ENCODE measurements around the gene HMGN1.

The HMGN1 gene

DNA sequence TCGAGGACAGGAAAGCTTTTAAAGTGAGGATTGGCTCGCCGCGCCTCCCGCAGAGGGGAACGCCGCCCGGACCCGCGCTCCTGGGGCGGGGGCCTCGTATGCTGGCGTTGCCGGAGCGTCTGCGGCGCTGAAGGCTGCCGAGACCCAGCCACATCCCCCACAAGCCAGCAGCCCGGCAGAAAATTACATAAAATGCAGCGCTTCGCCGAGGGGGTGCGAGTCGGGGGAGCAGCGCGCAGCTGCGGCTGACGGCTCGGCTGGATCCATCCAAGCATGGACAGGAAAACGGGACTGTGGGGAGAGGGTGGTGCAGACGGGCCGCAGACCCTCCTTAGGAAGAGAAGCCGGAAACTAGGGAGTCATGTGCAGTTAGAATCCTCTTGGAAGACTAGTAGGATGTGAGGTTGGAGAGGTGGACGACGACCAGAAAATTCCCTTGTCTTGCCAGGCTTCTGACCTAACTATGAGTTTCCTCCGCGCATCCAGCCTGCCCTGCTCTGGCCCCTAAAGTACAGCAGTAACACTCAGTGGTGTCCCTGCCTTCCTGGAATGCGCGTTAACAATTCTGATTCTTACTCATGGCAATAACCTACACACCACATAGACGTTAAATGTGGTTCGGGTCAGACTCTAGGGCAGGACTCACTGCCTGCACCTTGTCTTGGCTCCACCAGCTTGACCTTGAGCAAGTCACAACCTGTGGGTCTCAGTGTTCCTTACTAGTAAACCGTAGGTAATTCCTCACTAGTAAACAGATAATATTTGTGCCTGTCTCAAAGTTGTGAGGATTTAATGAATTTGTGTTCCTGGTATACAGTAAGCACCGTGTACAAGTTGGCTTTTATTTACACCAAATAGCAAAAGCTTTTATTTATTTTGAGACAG, 34.5 kb downstream of the HMGN1 start:
- Histone ChIP-seq H3K27ac (ENCODE audit: low read length) (peak overlapping the region; percentile 97), H3K4me3 (ENCODE audit: low read depth in 1 of 2, low read length in 2 of 2) (peak overlapping the region; percentile 56 to 61), H3K27me3 (ENCODE audit: insufficient read depth, low read length, poor library complexity) (no peaks in the 10 kb centered on the region), H3K9ac (ENCODE audit: low read depth, low read length) (peak overlapping the region; percentile 95), H3K4me2 (ENCODE audit: insufficient read depth, low read length) (peak overlapping the region; percentile 74), H3K4me1 (ENCODE audit: insufficient read depth, low read length) (peaks cover 21% of the 10 kb centered on the region), H3K9me3 (ENCODE audit: insufficient read depth, low read length, severe bottlenecking) (no peaks in the 10 kb centered on the region), H3K36me3 (ENCODE audit: insufficient read depth, low read length) (peaks cover 20% of the 10 kb centered on the region), H3K79me2 (ENCODE audit: insufficient read depth, low read length) (peaks cover 47% of the 10 kb centered on the region), H4K20me1 (ENCODE audit: insufficient read depth, low read length) (peaks cover 25% of the 10 kb centered on the region), H2AFZ (ENCODE audit: low read depth, low read length) (peak overlapping the region; percentile 90)
- TF ChIP-seq EZH2 (IDR thresholded peaks at IDR 0.05; ENCODE audit: borderline replicate concordance, low read depth, low read length, severe bottlenecking): no peak
- TF ChIP-seq, protein P1, sequence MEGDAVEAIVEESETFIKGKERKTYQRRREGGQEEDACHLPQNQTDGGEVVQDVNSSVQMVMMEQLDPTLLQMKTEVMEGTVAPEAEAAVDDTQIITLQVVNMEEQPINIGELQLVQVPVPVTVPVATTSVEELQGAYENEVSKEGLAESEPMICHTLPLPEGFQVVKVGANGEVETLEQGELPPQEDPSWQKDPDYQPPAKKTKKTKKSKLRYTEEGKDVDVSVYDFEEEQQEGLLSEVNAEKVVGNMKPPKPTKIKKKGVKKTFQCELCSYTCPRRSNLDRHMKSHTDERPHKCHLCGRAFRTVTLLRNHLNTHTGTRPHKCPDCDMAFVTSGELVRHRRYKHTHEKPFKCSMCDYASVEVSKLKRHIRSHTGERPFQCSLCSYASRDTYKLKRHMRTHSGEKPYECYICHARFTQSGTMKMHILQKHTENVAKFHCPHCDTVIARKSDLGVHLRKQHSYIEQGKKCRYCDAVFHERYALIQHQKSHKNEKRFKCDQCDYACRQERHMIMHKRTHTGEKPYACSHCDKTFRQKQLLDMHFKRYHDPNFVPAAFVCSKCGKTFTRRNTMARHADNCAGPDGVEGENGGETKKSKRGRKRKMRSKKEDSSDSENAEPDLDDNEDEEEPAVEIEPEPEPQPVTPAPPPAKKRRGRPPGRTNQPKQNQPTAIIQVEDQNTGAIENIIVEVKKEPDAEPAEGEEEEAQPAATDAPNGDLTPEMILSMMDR (IDR thresholded peaks at IDR 0.05; ENCODE audit: borderline replicate concordance, extremely low read depth, low read length, poor library complexity, severe bottlenecking): no peak
- ATAC-seq (ENCODE audit: insufficient read depth, low read depth) (peak; percentile 42), DNase-seq (peak; percentile 69)

GRCh38 chr21:39313571-39314142, 35.2 kb downstream of the HMGN1 start, which contains the start of gene BRWD1:
TSS of gene BRWD1 (minus strand) at chr21:39313632. CDS start at chr21:39313491, 141 bp downstream.
- TF ChIP-seq EZH2 (IDR thresholded peaks at IDR 0.05; ENCODE audit: borderline replicate concordance, low read depth, low read length, severe bottlenecking): no peak
- TF ChIP-seq, protein P1 (IDR thresholded peaks at IDR 0.05; ENCODE audit: borderline replicate concordance, extremely low read depth, low read length, poor library complexity, severe bottlenecking): peak; percentile 43
- peaks cover 27% of the 10 kb centered on the region for H3K36me3 ChIP-seq (ENCODE audit: insufficient read depth, low read length)
- peak within 1 kb of the TSS; percentile 97 for H3K27ac ChIP-seq (ENCODE audit: low read length)
- DNase-seq (peak; percentile 84), ATAC-seq (ENCODE audit: insufficient read depth, low read depth) (peak; percentile 54)
- peak within 1 kb of the TSS; percentile 95 for H3K9ac ChIP-seq (ENCODE audit: low read depth, low read length)
- peak within 1 kb of the TSS; percentile 74 for H3K4me2 ChIP-seq (ENCODE audit: insufficient read depth, low read length)
- H3K27me3 ChIP-seq (ENCODE audit: insufficient read depth, low read length, poor library complexity): no peaks in the 10 kb centered on the region
- H4K20me1 ChIP-seq (ENCODE audit: insufficient read depth, low read length): peaks cover 31% of the 10 kb centered on the region
- H2AFZ ChIP-seq (ENCODE audit: low read depth, low read length): peak within 1 kb of the TSS; percentile 90
- H3K4me3 ChIP-seq (ENCODE audit: low read depth in 1 of 2, low read length in 2 of 2): peak within 1 kb of the TSS; percentile 56 to 61
- peaks cover 54% of the 10 kb centered on the region for H3K79me2 ChIP-seq (ENCODE audit: insufficient read depth, low read length)
- no peaks in the 10 kb centered on the region for H3K9me3 ChIP-seq (ENCODE audit: insufficient read depth, low read length, severe bottlenecking)
- peaks cover 21% of the 10 kb centered on the region for H3K4me1 ChIP-seq (ENCODE audit: insufficient read depth, low read length)

GRCh38 chr21:39313042-39313570, 35.8 kb downstream of the HMGN1 start:
- peaks cover 32% of the 10 kb centered on the region for H3K36me3 ChIP-seq (ENCODE audit: insufficient read depth, low read length)
- DNase-seq (no peak), ATAC-seq (ENCODE audit: insufficient read depth, low read depth) (peak; percentile 13; the same call in 2 of the 3 replicates)
- peak overlapping the region; percentile 90 for H2AFZ ChIP-seq (ENCODE audit: low read depth, low read length)
- H3K27me3 ChIP-seq (ENCODE audit: insufficient read depth, low read length, poor library complexity): no peaks in the 10 kb centered on the region
- peaks cover 21% of the 10 kb centered on the region for H3K4me1 ChIP-seq (ENCODE audit: insufficient read depth, low read length)
- peak overlapping the region; percentile 74 for H3K4me2 ChIP-seq (ENCODE audit: insufficient read depth, low read length)
- peak overlapping the region; percentile 56 to 61; a peak in 3 of 4 replicates for H3K4me3 ChIP-seq (ENCODE audit: low read depth in 1 of 2, low read length in 2 of 2)
- peaks cover 34% of the 10 kb centered on the region for H4K20me1 ChIP-seq (ENCODE audit: insufficient read depth, low read length)
- peak overlapping the region; percentile 97 for H3K27ac ChIP-seq (ENCODE audit: low read length)
- H3K9ac ChIP-seq (ENCODE audit: low read depth, low read length): peak overlapping the region; percentile 95
- H3K79me2 ChIP-seq (ENCODE audit: insufficient read depth, low read length): peaks cover 60% of the 10 kb centered on the region
- H3K9me3 ChIP-seq (ENCODE audit: insufficient read depth, low read length, severe bottlenecking): no peaks in the 10 kb centered on the region
- TF ChIP-seq, protein P1 (IDR thresholded peaks at IDR 0.05; ENCODE audit: borderline replicate concordance, extremely low read depth, low read length, poor library complexity, severe bottlenecking): no peak
- TF ChIP-seq EZH2 (IDR thresholded peaks at IDR 0.05; ENCODE audit: borderline replicate concordance, low read depth, low read length, severe bottlenecking): no peak

Data from DND-41 (cell line).